GM18499 (cell line): ENCODE results near the gene SCEL.

Experiments
- ATAC-seq: cut with Tn5 transposase; IDR thresholded peaks from one replicate; pipeline ENCODE4 v1.9.1; 2021; ENCODE audit warnings: moderate number of reproducible peaks; ENCODE audit not compliant: insufficient read depth, unreplicated experiment

SCEL gene

DNA sequence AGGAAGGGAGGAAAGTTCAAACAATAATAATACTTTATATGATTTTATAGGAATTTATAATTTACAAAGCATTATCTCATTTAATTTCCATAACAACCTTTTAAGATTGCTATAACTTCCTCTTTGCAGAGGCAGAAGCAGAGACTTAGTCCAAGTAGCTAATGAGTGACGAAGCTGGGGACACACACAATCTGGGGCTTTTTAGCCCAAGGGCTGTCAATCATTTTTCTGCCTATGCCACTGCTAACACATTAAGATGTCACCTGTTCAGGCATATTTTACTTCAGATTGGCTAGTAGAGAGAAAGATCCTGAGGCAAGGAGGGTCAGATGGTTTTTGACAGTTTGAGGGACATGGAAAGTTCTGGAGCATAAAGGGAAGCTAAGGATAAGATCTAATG, 12.6 kb downstream of the SCEL start:
- ATAC-seq: no peak

DNA sequence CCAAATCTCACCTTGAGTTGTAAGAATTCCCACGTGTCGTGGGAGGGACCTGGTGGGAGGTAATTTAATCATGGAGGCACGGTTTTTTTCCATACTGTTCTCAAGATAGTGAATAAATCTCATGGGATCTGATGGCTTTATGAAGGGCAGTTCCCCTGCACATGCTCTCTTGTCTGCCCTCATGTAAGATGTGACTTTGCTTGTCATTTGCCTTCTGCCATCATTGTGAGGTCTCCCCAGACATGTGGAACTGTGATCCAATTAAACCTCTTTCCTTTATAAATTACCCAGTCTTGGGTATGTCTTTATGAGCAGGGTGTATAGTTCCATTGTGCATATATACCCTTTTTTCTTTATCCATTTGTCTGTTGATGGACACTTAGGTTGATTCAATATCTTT, 13.1 kb downstream of the SCEL start:
- no peak for ATAC-seq

DNA sequence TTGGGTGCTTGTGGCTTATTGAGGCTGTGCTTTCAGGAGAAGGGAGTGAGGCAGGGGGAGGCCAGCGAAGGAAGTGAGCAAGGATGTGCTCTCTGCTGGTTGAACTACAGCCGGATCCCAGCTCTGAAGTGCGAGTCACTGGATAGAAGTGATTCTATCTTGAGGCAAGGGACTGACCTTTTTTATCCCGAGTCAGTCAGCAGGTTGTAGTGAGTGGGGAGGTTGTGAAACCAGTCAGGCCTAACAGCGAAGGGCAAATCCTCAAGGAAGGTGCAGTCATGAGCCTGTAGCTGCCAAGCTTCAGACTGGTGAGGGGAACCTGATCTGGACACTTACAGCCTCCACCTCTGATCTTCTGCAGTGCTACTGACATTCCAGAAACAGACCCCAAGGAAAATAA, 18.6 kb downstream of the SCEL start:
- no peak for ATAC-seq

DNA sequence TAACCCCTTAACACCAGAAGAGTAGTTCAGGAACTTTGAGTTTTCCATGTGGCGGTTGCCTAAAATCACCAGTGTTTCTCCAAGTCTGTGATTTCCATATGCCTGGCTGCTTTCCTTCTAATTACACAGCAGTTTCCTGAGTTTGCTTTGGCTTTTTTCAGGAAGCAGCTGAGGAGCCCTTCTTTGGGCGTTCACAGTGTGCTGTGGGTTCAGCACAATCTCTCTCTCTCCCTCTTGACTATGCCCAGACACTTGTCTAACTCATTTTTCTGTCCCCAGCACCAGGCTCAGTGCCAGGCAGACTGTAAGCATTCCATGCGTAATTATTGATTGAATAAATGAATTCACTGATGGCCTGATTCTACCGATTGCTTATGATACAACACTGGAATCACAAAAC, 19.7 kb downstream of the SCEL start:
- no peak for ATAC-seq

DNA sequence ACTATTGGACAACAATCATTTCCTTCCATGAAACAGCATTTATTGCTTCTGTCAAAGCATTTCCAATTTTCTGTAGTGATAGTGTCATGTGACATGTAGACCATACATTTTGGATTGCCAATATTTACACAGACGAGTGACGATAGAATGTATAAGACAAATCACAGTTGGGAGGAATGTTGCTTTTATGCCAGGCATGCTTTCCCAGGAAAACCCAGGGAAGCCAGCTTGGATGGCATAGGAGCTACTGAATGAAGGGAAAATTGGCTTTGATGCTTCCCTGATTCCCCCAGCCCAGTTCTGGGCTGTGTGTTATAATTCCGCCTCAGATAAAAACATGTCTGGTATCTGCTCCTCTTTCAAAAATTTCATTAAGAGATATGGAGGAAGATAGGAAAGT, 22.5 kb downstream of the SCEL start:
- no peak for ATAC-seq

DNA sequence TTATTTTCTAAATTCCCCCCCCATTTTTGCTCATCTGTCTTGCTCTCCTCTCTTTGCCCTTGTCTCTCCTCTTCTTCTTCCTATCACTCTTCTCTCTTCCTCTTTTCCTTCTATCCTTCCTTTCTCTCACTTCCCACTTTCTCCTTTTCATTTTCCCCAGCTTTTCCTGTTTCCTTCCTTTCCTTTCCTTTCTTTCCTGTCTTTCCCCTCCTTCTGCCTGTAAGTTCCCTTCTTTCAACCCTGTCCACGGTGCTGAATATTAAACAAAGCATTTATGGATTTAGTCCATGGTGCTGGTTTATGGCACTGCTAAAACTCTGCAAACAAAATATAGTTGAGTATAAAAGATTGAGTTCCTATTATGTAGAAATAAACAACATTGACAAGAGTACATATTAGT, 27.6 kb downstream of the SCEL start:
- no peak for ATAC-seq

DNA sequence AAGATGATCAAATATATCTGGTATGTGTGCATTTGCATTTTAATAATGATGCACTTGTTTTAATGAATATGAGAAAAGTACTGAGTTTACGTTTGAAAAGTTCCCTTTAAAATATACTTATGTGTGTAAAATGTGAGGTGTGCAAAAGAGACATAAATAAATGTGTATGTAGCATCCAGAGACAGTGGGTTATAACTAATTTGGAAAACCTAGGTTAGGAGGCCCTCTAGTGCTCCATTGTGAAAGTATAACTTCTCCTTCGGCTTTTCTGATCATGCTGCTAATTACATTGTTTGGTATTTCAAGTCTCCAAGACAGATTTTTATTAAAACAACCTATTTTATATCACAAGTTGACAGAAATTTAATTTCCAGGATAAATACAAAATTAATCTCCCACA, 30.1 kb downstream of the SCEL start:
- ATAC-seq: no peak

DNA sequence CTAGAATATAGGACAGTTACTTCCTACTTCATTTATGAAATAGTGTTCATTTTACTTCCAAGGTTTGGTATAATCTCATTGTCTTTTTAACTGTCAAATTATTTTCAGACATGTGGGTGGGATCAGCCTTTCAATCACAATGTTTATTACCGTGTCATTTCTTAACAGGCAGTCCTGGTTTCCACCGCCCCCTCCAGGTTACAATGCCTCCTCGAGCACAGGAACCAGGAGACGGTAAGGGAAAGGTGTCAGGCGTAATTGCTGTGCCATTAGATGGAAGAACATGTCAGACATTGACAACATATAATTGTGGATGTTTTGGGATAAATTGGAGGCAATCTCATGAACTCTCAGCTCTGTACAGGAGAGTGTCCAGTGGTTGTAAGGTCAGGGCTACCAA, 36.5 kb downstream of the SCEL start:
- no peak for ATAC-seq

DNA sequence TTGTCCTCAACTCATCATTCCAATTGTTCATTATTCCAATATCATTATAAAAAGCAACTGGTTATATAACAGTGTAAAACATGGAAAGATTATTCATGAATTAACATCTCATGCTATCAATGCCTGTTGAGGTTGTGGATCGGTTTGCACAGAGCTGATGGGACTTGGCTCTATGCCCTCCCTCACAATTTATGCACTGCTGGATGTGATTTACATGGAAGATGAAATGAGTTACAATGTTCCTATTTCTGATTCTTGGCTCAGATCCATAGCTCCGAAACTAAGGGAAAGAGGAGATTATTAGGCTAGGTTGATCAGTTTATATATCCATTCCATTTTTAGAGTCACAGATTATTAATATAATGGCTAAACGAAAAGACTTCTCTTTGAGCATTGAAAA, 38.6 kb downstream of the SCEL start:
- ATAC-seq: no peak

DNA sequence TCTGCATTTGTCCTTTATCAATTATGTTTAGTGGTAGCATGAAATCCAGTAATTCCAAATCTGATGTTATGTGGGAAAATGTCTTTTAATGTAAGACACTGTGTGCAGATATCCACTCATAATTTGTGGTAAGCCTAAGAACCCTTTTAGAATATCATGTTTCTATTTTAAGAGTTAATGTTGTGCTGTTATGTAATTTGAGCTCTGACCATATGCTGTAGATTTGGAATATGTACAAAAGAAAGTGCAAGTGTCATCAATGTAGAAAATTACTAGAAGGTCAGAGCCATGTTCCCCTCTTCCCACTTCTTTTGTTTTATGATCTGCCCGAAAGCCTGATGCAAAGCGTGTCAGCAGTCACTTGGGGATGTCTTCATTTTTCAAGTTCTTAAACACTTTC, 44.5 kb downstream of the SCEL start:
- no peak for ATAC-seq

DNA sequence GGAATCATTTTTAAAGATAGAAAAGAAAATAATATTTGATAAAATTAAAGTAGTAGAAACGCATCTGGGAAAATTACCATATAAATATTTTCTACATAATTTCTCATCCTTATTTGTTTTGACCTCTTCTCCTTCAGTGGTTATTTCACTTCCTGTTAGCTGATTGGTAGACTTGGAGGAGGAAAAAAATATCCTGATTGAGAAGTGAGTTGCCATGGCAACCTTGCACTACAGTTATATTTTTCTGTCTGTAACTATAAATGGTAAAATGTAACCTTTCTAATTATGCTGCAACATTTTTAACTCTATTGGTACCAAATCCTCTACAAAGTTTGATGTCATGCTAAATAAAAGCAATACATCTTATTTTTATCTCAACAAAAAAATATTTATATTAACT, 45.2 kb downstream of the SCEL start:
- no peak for ATAC-seq

DNA sequence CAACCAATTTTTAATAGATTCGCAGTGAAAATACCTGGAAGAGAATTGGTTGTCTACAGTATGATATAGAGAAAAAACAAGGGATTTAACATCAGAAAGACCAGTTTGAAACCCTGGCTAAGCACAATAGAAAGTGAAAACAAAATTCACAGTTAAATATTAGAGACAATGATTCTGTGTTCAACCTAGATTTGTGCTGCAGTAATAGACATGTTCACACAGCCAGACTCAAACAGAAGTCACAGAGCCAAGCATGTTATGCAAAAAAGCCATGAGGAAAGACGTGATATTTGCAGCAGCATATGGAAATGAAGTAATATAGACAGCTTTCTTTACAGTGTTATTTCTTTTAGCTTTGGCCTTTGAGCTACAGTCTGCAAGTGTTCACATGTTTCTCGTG, 48.1 kb downstream of the SCEL start:
- no peak for ATAC-seq

DNA sequence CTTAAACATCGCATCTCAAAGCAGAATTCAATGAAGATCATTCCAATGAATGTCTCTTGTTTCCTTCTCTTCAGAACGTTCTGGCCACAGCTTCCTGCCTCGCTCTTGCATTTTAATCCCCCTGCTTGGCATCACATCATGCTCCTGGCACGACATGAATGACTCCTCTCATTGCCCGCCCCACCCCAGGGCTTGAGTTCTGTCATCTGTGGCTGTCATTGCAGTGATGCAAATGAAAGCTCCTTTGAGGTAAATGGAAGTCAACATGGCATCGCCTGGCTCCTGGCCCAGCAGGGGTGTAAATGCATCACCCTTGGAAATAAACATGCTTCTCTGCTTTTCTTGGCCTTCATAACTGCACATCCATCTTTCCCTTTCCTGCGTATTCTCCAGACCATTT, 48.6 kb downstream of the SCEL start:
- no peak for ATAC-seq

DNA sequence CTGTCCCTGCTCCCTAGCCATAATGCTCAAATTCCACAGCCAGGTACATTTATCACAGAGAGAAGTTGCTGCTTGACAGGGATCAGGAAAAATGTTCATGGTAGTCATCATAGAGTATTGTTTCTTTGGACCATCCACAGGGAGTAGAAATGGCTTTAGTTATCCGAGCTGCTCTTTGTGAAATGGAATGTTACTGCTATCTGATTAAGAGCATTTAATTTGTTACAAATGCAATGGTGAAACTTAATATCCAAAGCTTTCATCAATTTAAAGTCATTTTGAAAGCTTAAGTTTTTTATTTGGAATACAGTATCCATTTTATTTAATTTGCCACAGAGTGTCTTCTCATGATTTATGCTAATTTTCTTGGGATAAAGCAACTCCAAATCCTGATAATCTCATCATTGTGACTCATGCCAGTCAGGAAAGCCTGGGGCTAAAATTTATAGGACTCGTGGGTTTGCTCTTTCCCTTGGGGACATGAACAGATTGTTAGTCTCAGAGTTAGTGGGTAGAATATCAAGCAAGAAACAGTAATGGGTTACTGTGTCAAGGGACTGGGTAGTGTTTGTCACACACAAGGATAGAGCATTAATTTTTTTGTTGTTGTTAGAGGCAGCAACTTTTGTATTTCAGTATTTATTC, 59.8 kb downstream of the SCEL start:
- ATAC-seq: no peak

DNA sequence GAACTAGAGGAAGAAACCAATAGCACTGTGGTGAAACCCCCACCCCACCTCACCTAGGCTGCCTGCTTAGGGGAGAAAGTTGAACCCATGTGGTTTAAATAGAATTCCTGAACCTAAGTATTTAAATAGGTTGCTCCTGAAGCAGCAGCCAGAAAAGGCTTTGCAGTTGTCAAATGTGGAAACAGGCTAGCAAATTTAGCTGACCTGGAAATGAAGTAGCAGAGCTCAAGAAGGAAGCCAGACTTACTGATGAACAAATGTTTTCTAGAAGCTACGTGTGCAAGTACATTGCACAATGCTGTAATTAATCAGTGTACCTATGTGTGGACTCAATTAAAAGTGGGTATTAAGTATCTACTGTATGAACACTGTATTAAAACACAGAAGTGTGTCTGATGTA, 61.3 kb downstream of the SCEL start:
- no peak for ATAC-seq

DNA sequence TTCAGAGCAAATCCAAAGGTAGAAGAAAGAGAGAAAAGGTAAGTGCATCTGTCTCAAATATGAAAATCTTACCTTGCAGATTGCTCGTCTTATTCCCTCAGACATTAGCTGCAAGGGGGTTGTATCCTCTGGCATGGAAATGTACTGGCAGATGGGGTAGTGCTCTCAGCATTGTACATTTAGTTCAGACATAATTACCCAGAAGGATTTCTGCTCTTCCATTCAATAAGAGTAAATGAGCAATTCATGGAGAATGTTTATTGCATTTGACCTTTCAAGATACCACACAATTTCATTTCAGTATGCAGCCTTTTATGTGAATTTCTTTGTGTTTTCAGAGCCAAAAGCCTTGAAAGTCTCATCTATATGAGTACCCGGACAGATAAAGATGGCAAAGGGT, 63.8 kb downstream of the SCEL start:
- no peak for ATAC-seq

DNA sequence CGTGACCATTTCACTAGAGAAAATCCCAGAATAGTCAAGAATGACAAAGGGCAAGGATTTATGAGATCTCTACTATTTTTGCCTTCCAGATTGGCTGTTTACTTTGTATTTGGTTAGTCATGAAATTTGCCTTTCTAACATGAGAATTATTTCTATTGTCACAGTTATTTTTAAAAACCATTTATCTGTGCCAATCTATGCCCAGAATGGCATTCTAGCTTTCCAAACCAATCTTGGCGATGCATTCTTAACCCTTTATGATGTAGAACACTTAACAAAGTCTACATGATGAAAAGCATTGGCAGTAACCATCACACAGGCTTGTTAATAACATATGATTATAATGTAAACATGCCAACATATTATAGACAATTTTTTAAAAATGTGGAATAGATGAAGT, 65.2 kb downstream of the SCEL start:
- ATAC-seq: no peak

DNA sequence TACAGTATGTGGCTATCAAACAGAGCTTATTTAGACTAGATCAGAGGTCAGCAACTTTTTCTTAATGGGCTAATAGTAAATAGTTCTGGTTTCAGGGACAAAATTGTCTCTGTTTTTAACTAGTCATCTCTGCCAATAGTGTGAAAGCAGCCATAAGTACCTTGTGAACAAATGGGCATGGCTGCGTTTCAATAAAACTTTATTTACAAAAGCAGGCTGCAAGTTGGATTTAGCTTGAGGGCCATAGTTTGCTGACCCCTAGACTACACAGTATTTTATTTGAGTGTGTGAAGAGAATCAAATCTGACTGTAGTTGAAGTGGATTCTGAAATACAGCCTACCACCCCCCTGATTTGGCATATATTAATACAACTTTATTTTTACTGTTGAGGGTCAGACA, 75.6 kb downstream of the SCEL start:
- no peak for ATAC-seq

DNA sequence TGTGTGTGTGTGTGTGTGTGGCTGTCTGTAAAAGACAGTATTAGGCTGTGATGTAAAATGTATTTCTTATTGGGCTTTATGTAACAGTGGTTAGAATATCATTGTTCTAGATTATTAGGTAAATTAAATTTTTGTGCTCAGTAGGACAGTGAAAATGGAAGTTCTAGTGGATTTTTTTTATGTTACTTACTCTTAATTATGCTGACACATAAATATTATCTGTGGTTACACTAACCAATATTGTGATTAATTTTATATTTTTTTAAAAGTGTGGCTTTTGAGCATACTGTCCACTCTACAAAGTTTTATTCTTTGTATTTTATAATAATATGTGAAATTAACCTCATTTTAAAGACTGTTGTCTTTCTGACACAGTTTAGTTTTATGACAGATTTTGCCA, 80.5 kb downstream of the SCEL start:
- no peak for ATAC-seq

DNA sequence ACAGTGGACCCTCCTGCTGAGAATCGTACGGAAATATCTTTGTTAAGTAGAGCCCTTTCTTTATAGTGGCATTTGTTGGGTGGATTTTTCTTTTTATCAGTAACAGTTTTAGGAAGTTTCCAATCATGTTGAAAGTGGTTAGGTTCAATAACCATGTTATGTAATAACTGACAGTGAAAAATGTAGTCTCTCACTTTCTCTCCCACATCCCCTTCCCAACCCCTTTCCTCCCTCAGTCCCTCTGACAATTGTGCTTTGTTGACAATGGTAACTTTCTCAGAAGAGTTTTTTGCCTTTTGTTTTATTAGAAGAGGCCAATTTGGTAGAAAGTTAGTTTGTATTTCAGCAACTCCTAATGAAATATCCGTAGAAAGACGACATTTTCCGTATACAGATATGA, 84.1 kb downstream of the SCEL start:
- no peak for ATAC-seq

DNA sequence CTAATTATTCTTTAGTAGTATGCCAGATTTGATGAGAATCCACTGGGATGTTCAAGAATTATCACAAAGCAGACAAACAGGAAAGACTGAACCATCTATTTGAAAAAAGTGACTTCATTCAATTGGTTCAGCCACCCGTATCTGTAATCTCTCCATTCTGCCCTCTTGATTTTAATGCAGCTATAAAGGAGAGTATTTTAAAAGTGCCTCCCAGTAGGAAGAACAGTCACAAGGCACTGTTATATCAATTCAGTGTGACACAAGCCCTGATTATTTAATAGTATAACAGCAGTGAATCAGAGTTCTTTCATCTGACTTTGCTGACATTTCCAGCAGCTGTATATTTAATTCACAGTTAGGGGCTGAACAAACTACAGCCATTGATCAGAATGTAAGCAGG, 84.6 kb downstream of the SCEL start:
- no peak for ATAC-seq

DNA sequence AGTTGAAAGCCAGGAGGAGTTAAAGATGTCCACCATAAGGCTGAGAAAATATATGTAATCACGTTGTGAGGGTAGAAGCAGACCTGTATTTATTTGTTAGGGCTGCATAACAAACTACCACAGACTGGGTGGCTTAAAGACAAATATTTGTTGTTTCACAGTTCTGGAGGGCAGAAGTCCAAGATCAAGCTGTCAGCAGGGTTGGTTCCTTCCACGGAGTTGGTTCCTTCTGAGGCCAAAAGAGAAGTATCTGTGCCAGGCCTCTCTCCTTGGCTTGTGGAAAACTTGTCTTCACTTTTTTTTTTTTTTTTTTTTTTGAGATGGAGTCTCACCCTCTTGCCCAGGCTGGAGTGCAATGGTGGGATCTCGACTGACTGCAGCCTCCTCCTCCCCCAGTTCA, 88.3 kb downstream of the SCEL start:
- no peak for ATAC-seq

DNA sequence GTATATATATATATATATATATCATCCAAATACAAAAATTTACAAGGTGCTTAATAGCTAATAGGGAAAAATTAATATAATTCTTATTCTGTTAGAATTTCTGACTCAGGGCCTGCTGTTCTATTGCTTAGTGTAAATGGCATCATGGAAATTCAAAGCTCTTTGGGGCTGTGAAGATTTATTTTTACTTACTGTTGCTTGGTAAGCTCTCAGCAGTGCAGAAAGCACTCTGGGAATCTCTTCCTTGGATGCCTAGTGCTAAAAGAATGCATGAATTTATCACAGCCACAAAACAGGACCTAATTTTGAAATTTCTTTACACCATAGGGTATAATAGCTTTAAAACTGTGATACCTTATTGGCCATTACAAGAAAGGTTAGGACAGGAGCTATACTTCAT, 92.7 kb downstream of the SCEL start:
- no peak for ATAC-seq
